Measurements from ENCODE around the gene BEAN1.

DNA sequence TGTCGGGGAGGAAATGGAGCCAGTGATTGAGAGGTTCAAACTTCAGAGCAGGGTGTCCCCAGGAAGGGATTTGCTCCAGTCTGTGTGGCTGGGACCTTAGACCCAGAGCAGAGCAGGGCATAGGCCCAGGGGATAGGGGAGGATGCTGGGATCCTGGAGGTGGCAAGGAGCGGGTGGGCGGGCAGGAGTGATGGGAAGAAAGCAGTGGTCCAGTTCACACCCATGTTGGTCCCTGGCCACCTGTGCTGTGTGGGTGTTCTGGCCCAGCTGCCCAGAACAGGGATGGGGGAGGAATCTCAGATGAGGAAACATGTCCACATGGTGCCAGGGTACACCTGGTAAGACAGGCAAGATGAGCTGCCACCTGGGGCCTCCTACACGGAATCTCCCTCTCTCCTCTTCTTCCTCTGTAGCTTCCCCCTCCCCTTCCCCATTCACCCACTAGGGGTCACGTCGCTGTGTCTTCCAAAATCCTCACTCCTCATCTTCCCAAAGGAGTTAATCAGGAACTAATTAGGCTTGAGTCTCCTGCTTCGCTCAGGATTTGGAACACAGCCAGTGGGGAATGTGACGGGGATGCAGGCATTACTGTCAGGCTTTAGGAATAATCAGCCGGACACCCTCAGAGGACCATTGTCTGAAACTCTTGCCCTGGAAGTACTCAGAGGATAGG lies 2.3 kb downstream of the BEAN1 start:
- TF ChIP-seq, protein P1, sequence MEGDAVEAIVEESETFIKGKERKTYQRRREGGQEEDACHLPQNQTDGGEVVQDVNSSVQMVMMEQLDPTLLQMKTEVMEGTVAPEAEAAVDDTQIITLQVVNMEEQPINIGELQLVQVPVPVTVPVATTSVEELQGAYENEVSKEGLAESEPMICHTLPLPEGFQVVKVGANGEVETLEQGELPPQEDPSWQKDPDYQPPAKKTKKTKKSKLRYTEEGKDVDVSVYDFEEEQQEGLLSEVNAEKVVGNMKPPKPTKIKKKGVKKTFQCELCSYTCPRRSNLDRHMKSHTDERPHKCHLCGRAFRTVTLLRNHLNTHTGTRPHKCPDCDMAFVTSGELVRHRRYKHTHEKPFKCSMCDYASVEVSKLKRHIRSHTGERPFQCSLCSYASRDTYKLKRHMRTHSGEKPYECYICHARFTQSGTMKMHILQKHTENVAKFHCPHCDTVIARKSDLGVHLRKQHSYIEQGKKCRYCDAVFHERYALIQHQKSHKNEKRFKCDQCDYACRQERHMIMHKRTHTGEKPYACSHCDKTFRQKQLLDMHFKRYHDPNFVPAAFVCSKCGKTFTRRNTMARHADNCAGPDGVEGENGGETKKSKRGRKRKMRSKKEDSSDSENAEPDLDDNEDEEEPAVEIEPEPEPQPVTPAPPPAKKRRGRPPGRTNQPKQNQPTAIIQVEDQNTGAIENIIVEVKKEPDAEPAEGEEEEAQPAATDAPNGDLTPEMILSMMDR (IDR thresholded peaks at IDR 0.05; ENCODE audit: poor library complexity, severe bottlenecking): no peak
- TF ChIP-seq SMC3 (conservative IDR thresholded peaks at IDR 0.05; ENCODE audit: poor library complexity) (no peak), REST (IDR thresholded peaks at IDR 0.05; ENCODE audit: borderline replicate concordance) (no peak), POLR2AphosphoS5 (IDR thresholded peaks at IDR 0.05) (no peak), RAD21 (conservative IDR thresholded peaks at IDR 0.05) (no peak), MXI1 (conservative IDR thresholded peaks at IDR 0.05; ENCODE audit: poor library complexity, severe bottlenecking) (no peak), EZH2 (IDR thresholded peaks at IDR 0.05; ENCODE audit: borderline replicate concordance, insufficient read depth, low read length, poor library complexity, severe bottlenecking) (no peak), TAF1 (IDR thresholded peaks at IDR 0.05; ENCODE audit: low read depth) (no peak)
